ENCODE results near the gene RPAP2.

The RPAP2 gene

GRCh38 chr1:92326681-92327080 is 27.8 kb downstream of the RPAP2 start:
- H3K27ac ChIP-seq: no peak overlapping the region

GRCh38 chr1:92327794-92328193 is 28.9 kb downstream of the RPAP2 start:
- H3K27me3 ChIP-seq: no peaks in the 10 kb centered on the region

More at GRCh38 chr1:92326681-92327080, 27.8 kb downstream of the RPAP2 start:
- no peaks in the 10 kb centered on the region for H3K4me1 ChIP-seq (ENCODE audit: control insufficient read depth in 1 of 2, insufficient read depth in 1 of 2, low read depth in 1 of 2, low read length in 1 of 2)
- H3K4me3 ChIP-seq (ENCODE audit: low read depth in 1 of 2, low read length in 1 of 2): no peak overlapping the region
- no peak for TF ChIP-seq CTCF (IDR thresholded peaks at IDR 0.05)
- no peaks in the 10 kb centered on the region for H3K27me3 ChIP-seq
- peaks cover 5% of the 10 kb centered on the region for H3K36me3 ChIP-seq
- H3K9me3 ChIP-seq: peaks cover 9% of the 10 kb centered on the region

GRCh38 chr1:92329347-92330129 is 30.7 kb downstream of the RPAP2 start:
- peaks cover 9% of the 10 kb centered on the region for H3K36me3 ChIP-seq
- TF ChIP-seq CTCF (IDR thresholded peaks at IDR 0.05): no peak
- no peak overlapping the region for H3K4me3 ChIP-seq (ENCODE audit: low read depth in 1 of 2, low read length in 1 of 2)
- peaks cover 9% of the 10 kb centered on the region for H3K9me3 ChIP-seq
- H3K4me1 ChIP-seq (ENCODE audit: control insufficient read depth in 1 of 2, insufficient read depth in 1 of 2, low read depth in 1 of 2, low read length in 1 of 2): no peaks in the 10 kb centered on the region
- no peaks in the 10 kb centered on the region for H3K27me3 ChIP-seq
- no peak overlapping the region for H3K27ac ChIP-seq

More at GRCh38 chr1:92327794-92328193, 28.9 kb downstream of the RPAP2 start:
- H3K4me3 ChIP-seq (ENCODE audit: low read depth in 1 of 2, low read length in 1 of 2): no peak overlapping the region
- TF ChIP-seq CTCF (IDR thresholded peaks at IDR 0.05): no peak
- peaks cover 5% of the 10 kb centered on the region for H3K36me3 ChIP-seq
- peaks cover 9% of the 10 kb centered on the region for H3K9me3 ChIP-seq
- H3K27ac ChIP-seq: no peak overlapping the region
- no peaks in the 10 kb centered on the region for H3K4me1 ChIP-seq (ENCODE audit: control insufficient read depth in 1 of 2, insufficient read depth in 1 of 2, low read depth in 1 of 2, low read length in 1 of 2)

GRCh38 chr1:92333668-92334067 is 34.8 kb downstream of the RPAP2 start:
- Histone ChIP-seq H3K36me3 (peaks cover 14% of the 10 kb centered on the region), H3K27me3 (no peaks in the 10 kb centered on the region), H3K9me3 (no peaks in the 10 kb centered on the region), H3K4me1 (ENCODE audit: control insufficient read depth in 1 of 2, insufficient read depth in 1 of 2, low read depth in 1 of 2, low read length in 1 of 2) (no peaks in the 10 kb centered on the region), H3K27ac (no peak overlapping the region), H3K4me3 (ENCODE audit: low read depth in 1 of 2, low read length in 1 of 2) (no peak overlapping the region)
- TF ChIP-seq CTCF (IDR thresholded peaks at IDR 0.05): no peak

- Histone ChIP-seq H3K9me3 (no peaks in the 10 kb centered on the region), H3K4me3 (ENCODE audit: low read depth in 1 of 2, low read length in 1 of 2) (no peak overlapping the region), H3K27ac (no peak overlapping the region), H3K36me3 (peaks cover 32% of the 10 kb centered on the region), H3K4me1 (ENCODE audit: control insufficient read depth in 1 of 2, insufficient read depth in 1 of 2, low read depth in 1 of 2, low read length in 1 of 2) (no peaks in the 10 kb centered on the region), H3K27me3 (no peaks in the 10 kb centered on the region)
- no peak for TF ChIP-seq CTCF (IDR thresholded peaks at IDR 0.05)
These were observed 41.3 kb downstream of the RPAP2 start for GRCh38 chr1:92340154-92340553.
